HEK293T (cell line): Measurements from ENCODE around the gene MTERF2.
"Not testable (repeated sequence)": the region's sequence is repeated elsewhere in the genome, so short reads cannot be mapped to it uniquely, and the experiment has no call there.

Experiments used
- CTCF ChIA-PET: fragments of 350-600 bp; formaldehyde crosslinking; extraction: SDS; loops from one replicate; lab custom pipeline; 2021; ENCODE audit warnings: antibody characterized with exemption, inconsistent platforms; lab: Yijun Ruan, JAX
- POLR2A ChIA-PET: fragments of 350-600 bp; formaldehyde crosslinking; extraction: SDS; loops from one replicate; lab custom pipeline; 2020; ENCODE audit warnings: antibody characterized with exemption, inconsistent platforms; lab: Yijun Ruan, JAX
- DNase-seq: peaks from one replicate; pipeline ENCODE4 v3.0.0; 2012; ENCODE audit warnings: mixed read lengths; ENCODE audit errors: extremely low spot score
- ARNT ChIP-seq: fragments of 450-650 bp; IDR thresholded peaks from 2 replicates; pipeline ENCODE4 v1.6.1; 2017; ENCODE audit warnings: mild to moderate bottlenecking
- BHLHE40 ChIP-seq: fragments of 450-650 bp; IDR thresholded peaks from 2 replicates; pipeline ENCODE4 v1.6.1; 2016; ENCODE audit warnings: mild to moderate bottlenecking, moderate library complexity, borderline replicate concordance
- CTBP1 ChIP-seq: fragments of 450-650 bp; IDR thresholded peaks from 2 replicates; pipeline ENCODE4 v1.6.1; 2016; ENCODE audit warnings: borderline replicate concordance
- ELF4 ChIP-seq: fragments of 450-650 bp; IDR thresholded peaks from 2 replicates; pipeline ENCODE4 v1.6.1; 2017; ENCODE audit warnings: antibody characterized with exemption
- FOXA1 ChIP-seq: fragments of 450-650 bp; IDR thresholded peaks from 2 replicates; pipeline ENCODE4 v1.6.1; 2016; ENCODE audit warnings: mild to moderate bottlenecking
- FOXK2 ChIP-seq: fragments of 450-650 bp; IDR thresholded peaks from 2 replicates; pipeline ENCODE4 v1.6.1; 2016; ENCODE audit warnings: mild to moderate bottlenecking
- FOXM1 ChIP-seq: fragments of 450-650 bp; IDR thresholded peaks from 2 replicates; pipeline ENCODE4 v1.6.1; 2017; ENCODE audit warnings: mild to moderate bottlenecking, borderline replicate concordance
- HDGF ChIP-seq: fragments of 450-650 bp; IDR thresholded peaks from 2 replicates; pipeline ENCODE4 v1.6.1; 2017; ENCODE audit warnings: antibody characterized with exemption, borderline replicate concordance
- L3MBTL2 ChIP-seq: fragments of 450-650 bp; conservative IDR thresholded peaks from 2 replicates; pipeline ENCODE4 v1.6.1; 2016; ENCODE audit warnings: mild to moderate bottlenecking
- LEF1 ChIP-seq: fragments of 450-650 bp; IDR thresholded peaks from 2 replicates; pipeline ENCODE4 v1.6.1; 2017; ENCODE audit warnings: mild to moderate bottlenecking, borderline replicate concordance
- NFRKB ChIP-seq: fragments of 450-650 bp; IDR thresholded peaks from 2 replicates; pipeline ENCODE4 v1.6.1; 2016; ENCODE audit warnings: mild to moderate bottlenecking, moderate library complexity
- SP1 ChIP-seq: fragments of 450-650 bp; IDR thresholded peaks from 2 replicates; pipeline ENCODE4 v1.6.1; 2017
- SUZ12 ChIP-seq: fragments of 450-650 bp; IDR thresholded peaks from 2 replicates; pipeline ENCODE4 v1.6.1; 2016; ENCODE audit warnings: mild to moderate bottlenecking
- TARDBP ChIP-seq: fragments of 450-650 bp; IDR thresholded peaks from 2 replicates; pipeline ENCODE4 v1.6.1; 2016
- ZNF384 ChIP-seq: fragments of 450-650 bp; IDR thresholded peaks from 2 replicates; pipeline ENCODE4 v1.6.1; 2016
- TF ChIP-seq, protein P1 (sequence below): fragments of 450-650 bp; IDR thresholded peaks from 2 replicates; pipeline ENCODE4 v1.6.1; 2016

Gene MTERF2

DNA sequence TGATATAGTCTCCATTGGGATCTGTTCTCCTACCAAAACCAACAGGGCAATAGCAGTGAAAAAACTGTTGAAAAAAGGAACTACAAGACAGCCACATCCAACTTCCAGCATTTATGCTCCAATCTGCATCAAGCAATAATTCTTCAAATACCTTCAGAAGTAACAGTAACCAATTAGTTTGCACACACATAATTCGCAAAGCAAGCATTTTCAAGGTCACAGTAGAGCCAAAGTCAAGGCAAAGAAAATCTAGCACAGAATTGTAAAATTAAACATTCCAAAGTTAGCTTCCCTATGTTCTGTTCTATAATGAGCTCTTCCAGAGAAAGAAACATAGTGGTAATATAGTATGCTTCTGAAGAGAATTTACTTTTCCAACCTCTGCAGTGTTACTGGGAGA, 11.0 kb upstream of the MTERF2 start:
- POLR2A ChIA-PET: interaction anchor here (1.6 kb wide), 1 partner anchor 11 kb away, joined by 4 read pairs; the partner anchor contains the start of gene MTERF2
- TF ChIP-seq TARDBP: no peak
- no peak for TF ChIP-seq SP1
- no peak for TF ChIP-seq SUZ12
- TF ChIP-seq, protein P1, sequence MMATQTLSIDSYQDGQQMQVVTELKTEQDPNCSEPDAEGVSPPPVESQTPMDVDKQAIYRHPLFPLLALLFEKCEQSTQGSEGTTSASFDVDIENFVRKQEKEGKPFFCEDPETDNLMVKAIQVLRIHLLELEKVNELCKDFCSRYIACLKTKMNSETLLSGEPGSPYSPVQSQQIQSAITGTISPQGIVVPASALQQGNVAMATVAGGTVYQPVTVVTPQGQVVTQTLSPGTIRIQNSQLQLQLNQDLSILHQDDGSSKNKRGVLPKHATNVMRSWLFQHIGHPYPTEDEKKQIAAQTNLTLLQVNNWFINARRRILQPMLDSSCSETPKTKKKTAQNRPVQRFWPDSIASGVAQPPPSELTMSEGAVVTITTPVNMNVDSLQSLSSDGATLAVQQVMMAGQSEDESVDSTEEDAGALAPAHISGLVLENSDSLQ: no peak
- TF ChIP-seq BHLHE40: no peak
- TF ChIP-seq ZNF384: no peak
- no peak for TF ChIP-seq FOXK2
- TF ChIP-seq LEF1: no peak
- TF ChIP-seq ELF4: no peak
- no peak for TF ChIP-seq HDGF
- TF ChIP-seq FOXA1: no peak
- DNase-seq: no peak
- CTCF ChIA-PET: no interaction called here

DNA sequence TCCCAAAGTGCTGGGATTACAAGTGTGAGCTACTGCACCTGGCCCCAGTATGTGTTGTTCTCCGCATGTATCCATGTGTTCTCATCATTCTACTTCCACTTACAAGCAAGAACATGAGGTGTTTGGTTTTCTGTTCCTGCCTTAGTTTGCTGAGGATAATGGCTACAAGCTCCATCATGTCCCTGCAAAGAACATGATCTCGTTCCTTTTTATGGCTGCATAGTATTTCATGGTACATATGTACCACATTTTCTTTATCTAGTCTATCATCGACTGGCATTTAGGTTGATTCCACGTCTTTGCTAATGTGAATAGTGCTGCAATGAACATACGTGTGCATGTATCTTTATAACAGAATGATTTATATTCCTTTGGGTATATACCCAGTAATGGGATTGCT, 9.2 kb upstream of the MTERF2 start:
- POLR2A ChIA-PET, CTCF ChIA-PET, DNase-seq: not testable (repeated sequence)

DNA sequence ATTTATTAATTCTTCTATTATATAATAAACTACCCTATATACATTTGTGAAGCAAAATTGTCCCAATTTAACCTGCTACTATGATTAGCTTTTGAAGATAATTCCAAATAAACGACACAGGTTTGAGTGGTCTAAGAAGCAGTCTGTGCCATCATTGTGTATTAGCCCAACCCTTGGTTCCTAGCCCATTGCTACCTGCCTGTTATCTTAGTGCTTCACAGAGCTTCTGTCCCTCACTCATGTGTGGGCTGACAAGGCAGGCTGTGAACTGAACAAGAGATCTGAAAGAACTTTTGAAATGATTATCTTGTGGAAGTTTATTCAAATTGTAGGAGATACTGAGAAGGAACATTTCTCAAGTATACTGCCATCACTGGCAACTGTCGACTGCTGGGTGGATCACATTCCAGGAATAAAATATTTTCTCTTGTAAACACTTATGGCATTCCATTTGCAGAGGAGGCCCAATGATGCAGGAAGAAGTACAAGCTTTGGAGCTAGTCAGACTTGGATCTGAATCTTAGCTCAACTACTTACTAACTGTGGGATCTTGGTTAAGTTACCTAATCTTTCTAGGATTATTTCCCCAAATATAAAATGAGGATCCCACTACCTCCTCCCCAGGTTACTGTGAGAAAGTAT, 7.8 kb upstream of the MTERF2 start:
- no peak for DNase-seq
- TF ChIP-seq FOXA1 (no peak), TARDBP (no peak), L3MBTL2 (no peak), SUZ12 (no peak), LEF1 (no peak), NFRKB (no peak), ZNF384 (no peak), SP1 (no peak), CTBP1 (no peak), BHLHE40 (no peak), FOXK2 (no peak), HDGF (no peak), ELF4 (no peak), FOXM1 (no peak), ARNT (no peak)
- TF ChIP-seq, protein P1: no peak
- ChIA-PET POLR2A (no interaction called here), CTCF (no interaction called here)

DNA sequence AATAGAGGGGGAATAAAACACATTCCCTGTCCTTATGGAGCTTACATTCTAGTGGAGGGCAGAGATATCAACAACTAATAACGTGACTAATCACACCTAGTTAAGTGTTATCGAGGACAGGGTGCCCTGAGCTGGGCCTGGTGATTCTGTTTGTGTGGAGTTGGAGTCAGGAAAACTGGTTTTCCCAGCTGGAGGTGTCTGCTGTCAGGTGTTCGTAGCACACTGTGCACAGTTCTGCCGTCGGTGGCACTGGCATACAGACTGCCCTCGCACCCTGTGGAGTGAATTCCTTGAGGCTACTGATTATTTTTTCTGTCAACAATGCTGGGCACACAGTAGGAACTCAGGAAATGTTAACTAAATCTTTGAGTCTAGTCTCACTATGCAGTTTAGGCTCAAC, 900 bp upstream of the MTERF2 start:
- CTCF ChIA-PET: no interaction called here
- TF ChIP-seq ELF4 (no peak), L3MBTL2 (no peak), ZNF384 (no peak), TARDBP (no peak), CTBP1 (no peak)

DNA sequence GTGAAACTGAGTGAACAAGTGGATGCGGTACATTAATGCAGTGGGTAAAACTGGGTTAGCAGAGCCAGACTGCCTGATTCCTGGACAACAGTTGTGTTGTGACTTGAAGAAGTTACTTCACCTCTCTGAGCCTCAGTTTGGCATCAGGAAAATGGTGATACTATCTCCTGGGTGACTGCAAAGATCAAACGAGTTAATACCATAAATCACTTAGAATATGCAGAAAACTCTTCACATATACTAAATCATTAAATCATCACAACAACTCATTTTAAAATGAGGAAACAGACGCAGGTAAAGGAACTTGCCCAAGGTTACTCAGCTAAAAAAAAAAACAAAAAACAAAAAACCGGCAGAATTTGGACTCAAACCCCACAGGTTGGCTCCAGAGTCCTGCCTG, 811 bp downstream of the MTERF2 start:
- ChIA-PET POLR2A (interaction anchor here (1.1 to 2.4 kb wide), 7 partner anchors 9 to 628 kb away, joined by 3 to 16 read pairs (median 5); partner anchors contain the start of genes POLR3B and TMEM263), CTCF (interaction anchor here (1.3 kb wide), 1 partner anchor 27 kb away, joined by 3 read pairs; no protein-coding TSS in a partner anchor)
- no peak for TF ChIP-seq TARDBP
- TF ChIP-seq SUZ12: no peak
- TF ChIP-seq LEF1: no peak
- TF ChIP-seq, protein P1: 0 out of 2 replicates have a peak, but pooled peaks have one; percentile 25
- DNase-seq: no peak

More for the DNA sequence above, 900 bp upstream of the MTERF2 start:
- POLR2A ChIA-PET: interaction anchor here (1.5 to 2.4 kb wide), 4 partner anchors 11 to 630 kb away, joined by 4 to 16 read pairs (median 12); partner anchors contain the start of genes POLR3B and TMEM263
- DNase-seq: no peak

DNA sequence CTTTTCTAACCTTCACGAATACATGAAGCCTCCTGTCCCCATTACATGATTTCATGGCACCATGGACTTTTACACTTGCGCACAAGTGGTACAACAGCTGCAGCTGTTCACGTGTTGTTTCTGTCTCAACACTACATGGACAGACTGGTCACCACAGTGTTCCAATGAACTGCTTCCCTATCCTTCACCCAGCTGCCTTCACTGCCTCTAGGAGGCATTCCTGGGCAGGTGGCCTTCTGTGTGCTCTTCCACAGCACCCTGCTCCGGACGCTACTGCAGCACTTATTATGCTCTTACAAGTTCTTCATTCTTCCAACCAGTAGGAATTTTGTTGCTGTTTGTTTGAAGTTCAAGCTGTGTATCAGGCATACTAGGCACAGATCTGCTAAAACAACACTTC, 1.5 kb downstream of the MTERF2 start:
- TF ChIP-seq HDGF (no peak), SUZ12 (no peak), L3MBTL2 (no peak), ELF4 (no peak), TARDBP (no peak), FOXM1 (no peak), FOXA1 (no peak), NFRKB (no peak), CTBP1 (no peak), ZNF384 (no peak), ARNT (no peak), FOXK2 (no peak), SP1 (no peak), LEF1 (no peak), BHLHE40 (no peak)
- TF ChIP-seq, protein P1: no peak
- CTCF ChIA-PET: no interaction called here
- POLR2A ChIA-PET: no interaction called here
- DNase-seq: no peak
